DMS114 treated with DMSO at 0.1 percent for 48 hours (cell line): ENCODE data around the gene EVC2.

Experiments
- DNase-seq: peaks from one replicate; lab custom pipeline; 2025; ENCODE audit not compliant: unreplicated experiment; lab: John Stamatoyannopoulos, UW

Gene EVC2

GRCh38 chr4:5715357-5715756 lies 7.0 kb upstream of the EVC2 start:
- DNase-seq: no peak

DNA sequence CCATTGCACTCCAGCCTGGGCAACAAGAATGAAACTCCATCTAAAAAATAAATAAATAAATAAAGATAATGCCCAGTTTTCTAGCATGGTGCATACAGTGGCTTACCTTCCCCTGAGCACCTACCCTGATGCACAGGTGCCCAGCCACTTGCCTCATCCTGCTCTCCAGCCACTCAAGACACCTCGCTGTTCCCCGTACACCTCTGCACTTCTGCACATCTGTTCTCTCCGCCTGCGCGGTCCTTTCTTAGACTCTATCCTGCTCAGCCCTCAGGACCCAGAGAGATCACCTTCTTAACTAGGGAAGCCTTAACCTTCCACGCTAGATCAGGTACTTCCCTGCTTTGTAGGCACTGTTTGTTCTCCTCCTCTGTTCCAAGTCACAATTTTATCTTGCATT lies 5.5 kb upstream of the EVC2 start:
- no peak for DNase-seq

DNA sequence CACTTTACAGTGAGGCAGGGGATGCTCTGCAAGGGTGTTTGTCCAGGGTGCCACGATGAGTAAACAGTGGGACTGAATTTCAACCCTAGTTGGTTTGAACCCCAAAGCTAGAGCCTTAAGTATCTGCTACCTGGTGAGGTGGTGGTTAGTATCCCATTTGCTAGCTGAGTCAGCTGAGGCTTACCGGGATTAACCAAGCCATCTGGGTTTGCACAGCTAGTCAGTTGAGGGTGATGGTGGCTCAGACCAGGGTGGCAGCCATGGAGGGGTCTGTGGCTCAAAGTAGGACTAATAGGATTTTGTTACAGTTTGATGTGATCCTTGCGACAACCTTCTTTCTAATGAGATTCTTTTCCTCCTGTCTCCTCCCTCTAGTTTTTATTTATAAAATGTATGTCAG lies 4.6 kb upstream of the EVC2 start:
- no peak for DNase-seq

DNA sequence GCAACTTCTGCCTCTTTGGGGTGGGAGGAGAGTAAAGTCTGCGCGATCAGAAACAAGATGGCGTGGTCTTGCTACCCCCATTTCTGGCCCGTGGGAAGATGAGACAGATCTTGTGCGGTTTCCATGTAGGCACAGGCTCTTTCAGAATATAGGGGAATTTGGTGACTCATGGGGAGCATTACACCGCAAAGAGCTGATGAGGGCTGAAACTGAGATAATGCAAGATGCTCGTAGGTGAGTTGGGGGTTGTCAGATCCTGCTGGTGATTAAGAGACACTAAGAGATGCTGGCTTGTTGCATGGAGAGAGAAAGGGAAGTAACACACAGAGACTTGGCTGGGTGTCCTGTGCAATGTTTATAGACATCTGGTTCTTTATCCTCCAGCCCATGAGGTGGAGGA lies 4.2 kb upstream of the EVC2 start:
- DNase-seq: no peak

GRCh38 chr4:5711479-5712184 lies 3.3 kb upstream of the EVC2 start:
- no peak for DNase-seq

DNA sequence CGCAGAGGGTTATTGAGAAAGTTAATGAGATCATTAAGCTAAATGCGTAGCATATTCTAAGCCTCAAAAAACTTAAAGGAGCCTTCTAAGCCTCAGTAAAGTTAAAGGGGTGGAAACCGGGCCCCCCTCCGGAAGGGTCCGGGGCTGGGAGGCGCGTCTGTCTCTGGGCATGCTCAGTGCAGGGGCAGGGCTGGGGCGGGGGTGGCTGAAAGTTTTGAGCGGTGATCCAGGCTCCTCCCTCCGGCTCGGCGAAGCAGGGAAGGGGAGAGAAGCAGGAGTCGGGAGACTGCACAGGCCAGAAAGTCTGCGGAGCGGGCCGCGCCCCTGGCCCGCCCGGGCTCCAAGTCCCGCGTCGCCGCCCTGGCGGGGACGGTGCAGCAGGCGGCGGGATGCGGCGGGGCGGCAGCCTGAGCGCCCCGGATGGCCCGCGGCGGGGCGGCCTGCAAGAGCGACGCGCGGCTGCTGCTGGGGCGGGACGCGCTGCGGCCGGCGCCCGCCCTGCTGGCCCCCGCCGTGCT lies 2.7 kb upstream of the EVC2 start, which contains the start of gene EVC:
EVC (plus strand) TSS at position 241 of the 518 bp plus-strand sequence; CDS start at position 421, 180 bp downstream.
- DNase-seq: peak; percentile 54

DNA sequence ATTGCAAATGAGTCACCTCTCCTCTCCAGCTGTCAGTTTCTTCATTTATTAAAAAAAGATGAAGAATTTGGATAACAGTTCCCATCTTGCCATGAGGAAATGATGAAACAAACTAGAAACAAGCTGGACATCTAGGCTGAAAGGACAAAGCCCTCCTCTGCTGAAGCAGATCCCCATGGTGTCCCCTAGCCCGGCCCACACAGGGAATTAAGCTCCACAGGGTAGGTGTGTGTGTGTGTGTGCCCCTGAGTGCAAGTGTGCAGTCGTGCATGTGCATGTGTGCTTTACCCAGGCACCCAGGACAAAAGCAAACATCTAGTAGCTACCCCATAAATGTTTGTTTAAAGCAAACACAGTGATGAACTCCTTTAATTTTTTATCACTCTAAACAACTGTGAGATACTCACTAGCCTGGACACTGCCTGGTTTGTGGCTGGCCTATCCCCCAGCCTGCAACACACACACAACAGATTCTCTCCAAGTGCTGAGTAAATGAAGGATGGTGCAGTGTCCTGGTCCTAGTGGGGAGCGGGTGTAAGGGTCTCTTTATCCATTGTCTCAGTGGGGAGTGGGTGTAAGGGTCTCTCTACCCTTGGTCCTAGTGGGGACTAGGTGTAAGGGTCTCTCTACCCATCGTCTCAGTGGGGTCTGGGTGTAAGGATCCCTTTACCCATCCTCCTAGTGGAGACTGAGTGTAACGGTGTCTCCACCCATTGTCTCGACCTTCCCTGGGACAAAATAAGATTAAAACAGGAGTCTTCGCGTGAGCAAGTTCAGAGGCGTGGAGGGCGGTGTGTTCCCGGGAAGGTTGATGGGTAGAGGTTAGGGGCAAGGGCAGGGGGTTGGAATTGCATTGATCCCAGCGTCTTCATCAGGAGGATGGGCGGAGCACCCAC lies 2.0 kb upstream of the EVC2 start:
- DNase-seq: peak; percentile 33

DNA sequence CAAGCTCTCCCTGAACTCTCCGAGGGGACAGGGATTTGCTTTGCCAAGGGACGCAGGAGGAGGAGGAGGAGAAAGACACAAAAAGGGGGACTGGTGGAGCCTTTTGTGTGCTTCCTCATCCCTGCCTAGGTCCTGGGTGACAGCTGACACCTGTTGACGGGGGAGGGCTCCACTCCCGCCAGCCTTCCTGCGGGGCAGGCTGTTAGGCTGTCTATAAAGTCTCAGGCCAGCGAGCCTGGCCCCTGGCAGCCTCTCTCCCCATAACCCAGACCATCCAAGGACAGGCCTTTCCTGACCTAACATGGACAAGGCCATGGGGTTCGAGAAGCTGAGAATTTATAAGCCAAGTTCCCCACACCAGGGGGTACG lies 832 bp upstream of the EVC2 start:
- DNase-seq: no peak

DNA sequence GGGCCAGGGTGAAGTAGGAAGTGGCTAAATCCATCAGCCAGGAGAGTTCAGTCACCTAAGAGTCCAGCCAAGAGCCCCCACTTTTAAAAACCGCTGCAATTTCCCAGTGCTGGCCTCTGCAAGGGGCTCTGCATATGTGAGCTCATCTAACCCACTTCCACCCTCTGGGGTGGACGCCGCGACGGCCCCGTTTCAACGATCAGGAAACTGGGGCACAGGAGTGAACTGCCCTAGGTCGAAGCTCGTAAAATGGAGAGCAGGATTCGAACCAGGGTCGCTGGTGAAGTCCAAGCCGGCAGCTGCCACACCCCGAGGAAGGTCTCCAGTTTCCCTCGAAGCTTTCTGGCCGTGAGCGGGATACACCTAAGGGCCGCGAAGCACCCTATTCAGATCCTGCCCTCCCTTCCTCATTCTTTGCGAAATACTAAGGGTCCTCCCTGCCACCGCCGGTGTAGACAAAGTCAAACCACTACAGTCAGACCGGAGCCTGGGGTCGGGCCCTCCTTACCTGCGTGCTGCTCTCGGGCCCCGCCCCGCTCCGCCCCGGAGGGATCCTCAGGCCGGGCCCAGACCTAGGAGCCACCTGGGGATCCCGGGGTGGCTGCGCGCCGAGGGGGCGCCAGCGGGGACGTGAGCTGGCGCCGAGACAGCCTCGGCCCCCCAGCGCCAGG lies 446 bp downstream of the EVC2 start:
- no peak for DNase-seq

- no peak for DNase-seq
Measured at GRCh38 chr4:5707366-5707765, 993 bp downstream of the EVC2 start.

- DNase-seq: no peak
Measured at GRCh38 chr4:5706486-5707290, 1.7 kb downstream of the EVC2 start.

GRCh38 chr4:5705647-5706320 lies 2.6 kb downstream of the EVC2 start:
- no peak for DNase-seq

GRCh38 chr4:5704276-5704675 lies 4.1 kb downstream of the EVC2 start:
- no peak for DNase-seq

DNA sequence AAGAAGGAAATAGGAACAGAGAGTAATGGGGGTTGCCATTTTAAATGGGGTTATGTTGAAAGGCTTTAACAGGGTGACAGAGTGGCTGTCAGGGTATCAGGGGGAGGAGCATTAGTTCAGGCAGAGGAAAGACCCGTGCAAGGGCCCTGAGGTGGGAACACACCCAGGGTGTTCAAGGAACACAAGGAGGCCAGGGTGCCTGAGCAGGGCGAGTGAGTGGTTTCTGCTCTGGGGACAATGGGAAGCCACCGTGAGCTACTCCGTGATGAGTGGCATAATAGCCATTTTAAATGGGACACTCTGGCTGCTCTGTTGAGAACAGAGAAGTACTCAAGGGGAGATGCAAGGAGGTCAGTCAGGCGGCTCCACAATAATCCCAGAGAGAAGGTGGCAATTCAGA lies 4.5 kb downstream of the EVC2 start:
- DNase-seq: no peak

DNA sequence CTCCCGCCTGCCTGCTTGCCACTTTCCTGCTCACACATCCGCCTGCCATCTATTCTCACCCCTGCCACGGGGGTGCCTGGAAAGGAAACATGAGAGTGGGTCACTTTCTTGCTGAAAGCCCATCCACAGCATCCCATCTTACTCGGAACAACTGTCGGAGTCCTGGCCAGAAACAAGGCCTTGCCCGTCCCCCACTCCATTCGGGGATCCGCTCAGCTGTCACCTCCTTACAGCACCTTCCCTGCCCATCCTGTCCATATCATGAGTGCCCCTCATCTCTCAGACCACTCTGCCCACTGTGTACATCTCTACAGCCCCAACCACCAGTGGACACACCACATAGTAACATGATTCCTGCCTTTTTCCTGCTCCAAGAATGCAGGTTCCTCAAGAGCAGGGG lies 6.4 kb downstream of the EVC2 start:
- DNase-seq: no peak

GRCh38 chr4:5700459-5700858 lies 7.9 kb downstream of the EVC2 start:
- no peak for DNase-seq

- DNase-seq: no peak
Measured at GRCh38 chr4:5696341-5696740, 12.0 kb downstream of the EVC2 start.

DNA sequence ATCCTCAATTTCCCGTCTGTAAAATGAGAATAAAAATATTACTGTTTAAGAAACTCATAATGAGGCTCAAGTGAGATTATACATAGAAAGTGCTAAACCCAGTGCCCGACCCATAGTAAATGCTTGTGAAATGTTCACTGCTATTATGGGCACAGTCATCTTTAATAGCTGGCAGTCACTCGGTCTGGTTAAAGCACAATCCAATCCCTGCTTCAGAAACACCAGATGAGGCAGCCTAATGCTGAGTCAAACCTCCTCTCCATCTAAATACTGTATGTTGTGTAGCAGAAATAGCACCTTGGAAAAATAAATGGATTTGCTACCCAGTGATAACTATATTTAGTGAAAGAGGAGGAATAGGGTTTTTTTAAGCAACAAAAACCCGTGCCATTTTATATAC lies 14.5 kb downstream of the EVC2 start:
- DNase-seq: no peak

DNA sequence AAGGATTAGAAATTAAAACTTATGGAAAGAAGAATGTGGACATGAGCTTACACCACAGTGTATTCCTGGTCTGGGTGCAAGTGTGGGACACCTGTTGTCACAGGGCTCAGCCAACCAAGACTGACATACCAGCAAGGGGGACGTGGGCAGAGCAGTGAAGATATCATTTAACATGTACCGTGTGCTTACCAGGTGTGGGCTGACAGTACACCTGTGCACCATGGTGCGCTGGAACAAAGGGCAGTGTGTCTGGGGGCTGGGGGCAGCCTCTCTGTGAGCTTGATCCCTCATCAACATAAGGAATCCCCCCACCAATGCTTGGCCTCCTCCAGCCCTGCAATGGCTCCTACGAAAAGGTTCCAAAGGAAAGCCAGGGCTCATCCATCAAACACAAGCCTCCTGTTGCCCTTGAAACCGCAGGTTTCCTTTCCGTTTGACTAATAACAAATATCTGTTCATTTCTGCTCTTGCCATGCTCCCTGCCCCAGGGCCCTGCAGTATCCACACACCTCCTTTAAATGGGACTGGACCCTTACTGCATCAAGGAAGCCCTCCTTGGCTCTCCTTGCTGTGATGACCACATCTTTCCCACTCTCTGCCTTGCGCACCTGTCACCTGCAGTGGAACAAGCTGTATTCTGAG lies 16.7 kb downstream of the EVC2 start:
- DNase-seq: no peak

- DNase-seq: no peak
Measured at GRCh38 chr4:5689065-5689464, 19.3 kb downstream of the EVC2 start.
